Measurements from ENCODE around the gene ADAM22.

DNA sequence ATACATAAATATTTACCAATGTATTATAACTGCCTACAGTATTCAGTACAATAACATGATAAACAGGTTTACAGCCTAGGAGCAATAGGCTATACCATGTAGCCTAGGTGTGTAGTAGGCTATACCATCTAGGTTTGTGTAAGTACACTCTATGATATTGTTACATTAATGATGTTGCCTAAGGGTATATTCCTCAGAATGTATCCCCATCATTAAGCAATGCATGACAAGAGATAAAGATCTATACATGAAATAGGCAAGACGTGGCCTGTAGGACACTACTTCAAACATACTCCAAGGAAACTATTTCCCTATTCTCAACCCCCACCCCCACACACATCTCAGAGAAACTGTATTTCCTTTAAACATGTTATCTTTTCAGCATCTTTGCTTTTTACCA lies 15.3 kb upstream of the ADAM22 start:
- TF ChIP-seq, protein P1, sequence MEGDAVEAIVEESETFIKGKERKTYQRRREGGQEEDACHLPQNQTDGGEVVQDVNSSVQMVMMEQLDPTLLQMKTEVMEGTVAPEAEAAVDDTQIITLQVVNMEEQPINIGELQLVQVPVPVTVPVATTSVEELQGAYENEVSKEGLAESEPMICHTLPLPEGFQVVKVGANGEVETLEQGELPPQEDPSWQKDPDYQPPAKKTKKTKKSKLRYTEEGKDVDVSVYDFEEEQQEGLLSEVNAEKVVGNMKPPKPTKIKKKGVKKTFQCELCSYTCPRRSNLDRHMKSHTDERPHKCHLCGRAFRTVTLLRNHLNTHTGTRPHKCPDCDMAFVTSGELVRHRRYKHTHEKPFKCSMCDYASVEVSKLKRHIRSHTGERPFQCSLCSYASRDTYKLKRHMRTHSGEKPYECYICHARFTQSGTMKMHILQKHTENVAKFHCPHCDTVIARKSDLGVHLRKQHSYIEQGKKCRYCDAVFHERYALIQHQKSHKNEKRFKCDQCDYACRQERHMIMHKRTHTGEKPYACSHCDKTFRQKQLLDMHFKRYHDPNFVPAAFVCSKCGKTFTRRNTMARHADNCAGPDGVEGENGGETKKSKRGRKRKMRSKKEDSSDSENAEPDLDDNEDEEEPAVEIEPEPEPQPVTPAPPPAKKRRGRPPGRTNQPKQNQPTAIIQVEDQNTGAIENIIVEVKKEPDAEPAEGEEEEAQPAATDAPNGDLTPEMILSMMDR (IDR thresholded peaks at IDR 0.05) = no peak
- no peak for TF ChIP-seq ZFX (IDR thresholded peaks at IDR 0.05; ENCODE audit: borderline replicate concordance)

Data from 22Rv1 (cell line).